Upper lobe of left lung (tissue), 4 donors: Measurements from ENCODE around the gene ACTA2.

Source experiments
- POLR2A ChIP-seq, 4 donors: fragments of 450-650 bp; IDR thresholded peaks; one replicate each; pipeline ENCODE4 v1.5.1; 2016 to 2017; ENCODE audit warnings: antibody characterized with exemption in 4 of 4, mild to moderate bottlenecking in 2 of 4
- POLR2AphosphoS5 ChIP-seq, 2 donors: sonication (generic); formaldehyde crosslinking; IDR thresholded peaks; one replicate each; pipeline ENCODE4 v1.5.1; 2017; ENCODE audit warnings: antibody characterized with exemption in 2 of 2
- TF ChIP-seq, protein P1 (sequence below), 6 experiments: fragments of 450-650 bp in 4 of 6; fragments of 200-600 bp in 2 of 6; sonication (generic) in 2 of 6; IDR thresholded peaks; one replicate each; pipeline ENCODE4 v1.5.1; 2016 to 2019; ENCODE audit warnings: antibody characterized with exemption in 6 of 6

- TF ChIP-seq POLR2A (IDR thresholded peaks at IDR 0.05) (no peak), POLR2AphosphoS5 (IDR thresholded peaks at IDR 0.05) (no peak)
- TF ChIP-seq, protein P1, sequence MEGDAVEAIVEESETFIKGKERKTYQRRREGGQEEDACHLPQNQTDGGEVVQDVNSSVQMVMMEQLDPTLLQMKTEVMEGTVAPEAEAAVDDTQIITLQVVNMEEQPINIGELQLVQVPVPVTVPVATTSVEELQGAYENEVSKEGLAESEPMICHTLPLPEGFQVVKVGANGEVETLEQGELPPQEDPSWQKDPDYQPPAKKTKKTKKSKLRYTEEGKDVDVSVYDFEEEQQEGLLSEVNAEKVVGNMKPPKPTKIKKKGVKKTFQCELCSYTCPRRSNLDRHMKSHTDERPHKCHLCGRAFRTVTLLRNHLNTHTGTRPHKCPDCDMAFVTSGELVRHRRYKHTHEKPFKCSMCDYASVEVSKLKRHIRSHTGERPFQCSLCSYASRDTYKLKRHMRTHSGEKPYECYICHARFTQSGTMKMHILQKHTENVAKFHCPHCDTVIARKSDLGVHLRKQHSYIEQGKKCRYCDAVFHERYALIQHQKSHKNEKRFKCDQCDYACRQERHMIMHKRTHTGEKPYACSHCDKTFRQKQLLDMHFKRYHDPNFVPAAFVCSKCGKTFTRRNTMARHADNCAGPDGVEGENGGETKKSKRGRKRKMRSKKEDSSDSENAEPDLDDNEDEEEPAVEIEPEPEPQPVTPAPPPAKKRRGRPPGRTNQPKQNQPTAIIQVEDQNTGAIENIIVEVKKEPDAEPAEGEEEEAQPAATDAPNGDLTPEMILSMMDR (IDR thresholded peaks at IDR 0.05): no peak
Observed at GRCh38 chr10:88961266-88961665, 8.7 kb upstream of the ACTA2 start.
